WI38 (cell line): Measurements from ENCODE around the gene SHISA7.
A peak's percentile ranks its signal among the peaks of the same experiment; 100 is the strongest.

Experiments
- H3K4me3 ChIP-seq: 2 replicates; pipeline ENCODE4 v1.5.1; 2011; ENCODE audit warnings: low read depth, mild to moderate bottlenecking, control low read depth, low read length
- CTCF ChIP-seq: IDR thresholded peaks from 2 replicates; pipeline ENCODE4 v1.5.1; 2012; ENCODE audit warnings: low read depth, mild to moderate bottlenecking, control low read depth, low read length

The SHISA7 gene

GRCh38 chr19:55461259-55461973 lies 18.3 kb upstream of the SHISA7 start, which contains the start of gene ISOC2:
ISOC2 (minus strand) TSS chr19:55461642; CDS start chr19:55456486, 5,156 bp downstream.
- H3K4me3 ChIP-seq: peak within 1 kb of the TSS; percentile 88
- no peak for TF ChIP-seq CTCF

- TF ChIP-seq CTCF: no peak
- peak overlapping the region; percentile 88 for H3K4me3 ChIP-seq
These were observed 17.7 kb upstream of the SHISA7 start for GRCh38 chr19:55460670-55461258.

- peak overlapping the region; percentile 88 for H3K4me3 ChIP-seq
- no peak for TF ChIP-seq CTCF
These were observed 17.0 kb upstream of the SHISA7 start for GRCh38 chr19:55459950-55460657.

GRCh38 chr19:55459551-55459949 lies 16.4 kb upstream of the SHISA7 start:
- TF ChIP-seq CTCF: no peak
- no peak overlapping the region for H3K4me3 ChIP-seq

- no peak overlapping the region for H3K4me3 ChIP-seq
- TF ChIP-seq CTCF: no peak
These were observed 14.8 kb upstream of the SHISA7 start for GRCh38 chr19:55457683-55458457.

- H3K4me3 ChIP-seq: no peak overlapping the region
- TF ChIP-seq CTCF: no peak
These were observed 13.2 kb upstream of the SHISA7 start for GRCh38 chr19:55456347-55456746.
